WTC11 (cell line): ENCODE data around the gene GID8. TPM values are rescaled to one million over a fixed set of nuclear protein-coding genes. Genes with fewer than 3 reads are reported as not detected.

Experiments used
- ATAC-seq: fragments of 200-7000 bp; cut with Tn5 transposase; 2 replicates; pipeline ENCODE4 v1.10.0; 2021; ENCODE audit warnings: mild to moderate bottlenecking, moderate library complexity
- CTCF ChIA-PET: fragments of 300-600 bp; sonication (Branson Sonifier 250); formaldehyde crosslinking; loops from one replicate; lab custom pipeline; 2021; ENCODE audit warnings: antibody characterized with exemption; lab: Charles Lee
- POLR2A ChIA-PET: fragments of 350-600 bp; sonication (Branson Sonifier 250); formaldehyde crosslinking; loops from one replicate; lab custom pipeline; 2021; ENCODE audit warnings: antibody characterized with exemption; lab: Charles Lee
- DNase-seq: peaks from one replicate; pipeline ENCODE4 v3.0.0; 2021; ENCODE audit warnings: low spot score
- H3K27ac Mint-ChIP-seq: 2 replicates; pipeline ENCODE4 v1.8.0; 2021; ENCODE audit warnings: mixed read lengths
- H3K27me3 Mint-ChIP-seq: 2 replicates; pipeline ENCODE4 v1.8.0; 2021; ENCODE audit warnings: low read depth, mild to moderate bottlenecking, moderate library complexity, mixed read lengths
- H3K36me3 Mint-ChIP-seq: 2 replicates; pipeline ENCODE4 v1.8.0; 2021; ENCODE audit warnings: mixed read lengths
- H3K4me1 Mint-ChIP-seq: 2 replicates; pipeline ENCODE4 v1.8.0; 2022; ENCODE audit warnings: mixed read lengths
- H3K4me3 Mint-ChIP-seq: 2 replicates; pipeline ENCODE4 v1.8.0; 2021; ENCODE audit warnings: mild to moderate bottlenecking, moderate library complexity, mixed read lengths
- H3K9me3 Mint-ChIP-seq: 2 replicates; pipeline ENCODE4 v1.8.0; 2021; ENCODE audit warnings: mixed read lengths
- ATF1 ChIP-seq: sonication (generic); formaldehyde crosslinking; IDR thresholded peaks from 2 replicates; pipeline ENCODE4 v1.8.1; 2023; ENCODE audit warnings: mild to moderate bottlenecking, moderate library complexity, missing genetic modification reagents
- CREB1 ChIP-seq: sonication (generic); formaldehyde crosslinking; IDR thresholded peaks from 2 replicates; pipeline ENCODE4 v1.8.0; 2023; ENCODE audit warnings: mild to moderate bottlenecking, missing genetic modification reagents
- CTCF ChIP-seq: fragments of 200-600 bp; IDR thresholded peaks from 2 replicates; pipeline ENCODE4 v1.8.0; 2022; ENCODE audit warnings: antibody characterized with exemption
- E2F5 ChIP-seq: sonication (generic); formaldehyde crosslinking; IDR thresholded peaks from 2 replicates; pipeline ENCODE4 v1.8.1; 2022; ENCODE audit warnings: mild to moderate bottlenecking, moderate library complexity, missing genetic modification reagents
- ERG ChIP-seq: fragments of 250-450 bp; sonication (Bioruptor Pico); IDR thresholded peaks from 2 replicates; pipeline ENCODE4 v1.8.0; 2021; ENCODE audit warnings: mild to moderate bottlenecking
- ESRRA ChIP-seq: sonication (generic); formaldehyde crosslinking; IDR thresholded peaks from 2 replicates; pipeline ENCODE4 v1.8.1; 2022; ENCODE audit warnings: mild to moderate bottlenecking, missing genetic modification reagents, borderline replicate concordance
- GTF2I ChIP-seq: fragments of 250-450 bp; sonication (Bioruptor Pico); conservative IDR thresholded peaks from 2 replicates; pipeline ENCODE4 v1.4.0; 2021; ENCODE audit warnings: mild to moderate bottlenecking
- HMGA2 ChIP-seq: fragments of 250-450 bp; sonication (Bioruptor Pico); IDR thresholded peaks from 2 replicates; pipeline ENCODE4 v1.4.0; 2021; ENCODE audit warnings: mild to moderate bottlenecking, moderate library complexity
- HMGXB4 ChIP-seq: sonication (generic); formaldehyde crosslinking; IDR thresholded peaks from 2 replicates; pipeline ENCODE4 v1.8.1; 2023; ENCODE audit warnings: mild to moderate bottlenecking, moderate library complexity, missing genetic modification reagents
- JAZF1 ChIP-seq: fragments of 250-450 bp; sonication (Bioruptor Pico); IDR thresholded peaks from 2 replicates; pipeline ENCODE4 v1.9.0; 2021; ENCODE audit warnings: moderate library complexity, mild to moderate bottlenecking, inconsistent platforms
- JUN ChIP-seq: sonication (generic); formaldehyde crosslinking; IDR thresholded peaks from 2 replicates; pipeline ENCODE4 v1.8.0; 2023; ENCODE audit warnings: mild to moderate bottlenecking, missing genetic modification reagents
- MAX ChIP-seq: sonication (generic); formaldehyde crosslinking; IDR thresholded peaks from 2 replicates; pipeline ENCODE4 v1.8.0; 2022; ENCODE audit warnings: mild to moderate bottlenecking, missing genetic modification reagents
- MYBL2 ChIP-seq: sonication (generic); formaldehyde crosslinking; IDR thresholded peaks from 2 replicates; pipeline ENCODE4 v1.8.1; 2023; ENCODE audit warnings: mild to moderate bottlenecking, moderate library complexity, missing genetic modification reagents
- NFE2L1 ChIP-seq: sonication (generic); formaldehyde crosslinking; IDR thresholded peaks from 2 replicates; pipeline ENCODE4 v1.8.1; 2023; ENCODE audit warnings: missing genetic modification reagents
- NR3C1 ChIP-seq: sonication (generic); formaldehyde crosslinking; conservative IDR thresholded peaks from 2 replicates; pipeline ENCODE4 v1.8.1; 2023; ENCODE audit warnings: low read depth, mild to moderate bottlenecking, missing genetic modification reagents
- OVOL2 ChIP-seq: fragments of 250-450 bp; sonication (Bioruptor Pico); IDR thresholded peaks from 2 replicates; pipeline ENCODE4 v1.9.0; 2021; ENCODE audit warnings: mild to moderate bottlenecking, borderline replicate concordance
- SMAD3 ChIP-seq: sonication (generic); formaldehyde crosslinking; IDR thresholded peaks from 2 replicates; pipeline ENCODE4 v1.8.0; 2022; ENCODE audit warnings: missing genetic modification reagents, mild to moderate bottlenecking, borderline replicate concordance
- SMAD4 ChIP-seq: sonication (generic); formaldehyde crosslinking; IDR thresholded peaks from 2 replicates; pipeline ENCODE4 v1.8.0; 2022; ENCODE audit warnings: mild to moderate bottlenecking, missing genetic modification reagents
- USF2 ChIP-seq: sonication (generic); formaldehyde crosslinking; IDR thresholded peaks from 2 replicates; pipeline ENCODE4 v1.8.1; 2023; ENCODE audit warnings: mild to moderate bottlenecking, missing genetic modification reagents, moderate library complexity
- ZBTB21 ChIP-seq: sonication (generic); formaldehyde crosslinking; IDR thresholded peaks from 2 replicates; pipeline ENCODE4 v1.8.1; 2023; ENCODE audit warnings: mild to moderate bottlenecking, missing genetic modification reagents, borderline replicate concordance
- ZNF219 ChIP-seq: sonication (generic); formaldehyde crosslinking; IDR thresholded peaks from 2 replicates; pipeline ENCODE4 v1.8.0; 2023; ENCODE audit warnings: missing genetic modification reagents, mild to moderate bottlenecking, borderline replicate concordance
- ZNF317 ChIP-seq: sonication (generic); formaldehyde crosslinking; IDR thresholded peaks from 2 replicates; pipeline ENCODE4 v1.8.1; 2023; ENCODE audit warnings: low read depth, mild to moderate bottlenecking, moderate library complexity, missing genetic modification reagents, borderline replicate concordance
- total RNA-seq: library from RNA; stranded (reverse); gene quantifications from 3 replicates; pipeline ENCODE4 v1.2.3, GENCODE V29; 2021

Gene GID8
- total RNA-seq, 1 experiment from 2014 or later = 70.2 TPM

GRCh38 chr20:62991863-62992262 lies 53.9 kb downstream of the GID8 start:
- no peak for DNase-seq
- ATAC-seq = no peak
- TF ChIP-seq ZNF317 (no peak), ATF1 (CRISPR knock-in tag) (no peak), ERG (CRISPR knock-in tag) (no peak)
- peaks cover 4% of the 10 kb centered on the region for H3K4me1 Mint-ChIP-seq
- no peaks in the 10 kb centered on the region for H3K9me3 Mint-ChIP-seq
- no peak overlapping the region for H3K27ac Mint-ChIP-seq
- no peak overlapping the region for H3K4me3 Mint-ChIP-seq
- ChIA-PET CTCF (interaction anchor here (1.3 to 1.9 kb wide), 2 partner anchors 10 to 12 kb away, joined by 3 to 7 read pairs; no protein-coding TSS in a partner anchor), POLR2A (no interaction called here)
- no peaks in the 10 kb centered on the region; the same call in 1 of the 2 replicates for H3K27me3 Mint-ChIP-seq
- H3K36me3 Mint-ChIP-seq = no peaks in the 10 kb centered on the region

GRCh38 chr20:62993856-62994494 lies 56.0 kb downstream of the GID8 start:
- POLR2A ChIA-PET = no interaction called here
- CTCF ChIA-PET = interaction anchor here (0.9 to 2.8 kb wide), 4 partner anchors 8 to 93 kb away, joined by 3 to 19 read pairs (median 4); no protein-coding TSS in a partner anchor
- Mint-ChIP-seq H3K27ac (no peak overlapping the region), H3K27me3 (peaks cover 8% of the 10 kb centered on the region), H3K4me3 (no peak overlapping the region), H3K4me1 (peaks cover 5% of the 10 kb centered on the region; the same call in 1 of the 2 replicates), H3K36me3 (no peaks in the 10 kb centered on the region), H3K9me3 (no peaks in the 10 kb centered on the region)
- DNase-seq (no peak), ATAC-seq (no peak)
- TF ChIP-seq ESRRA (CRISPR knock-in tag) (no peak), SMAD4 (CRISPR knock-in tag) (no peak), NFE2L1 (no peak), GTF2I (CRISPR knock-in tag) (no peak), JUN (no peak), HMGXB4 (CRISPR knock-in tag) (no peak), OVOL2 (CRISPR knock-in tag) (no peak), MYBL2 (CRISPR knock-in tag) (no peak), NR3C1 (CRISPR knock-in tag) (no peak), E2F5 (CRISPR knock-in tag) (no peak), CREB1 (CRISPR knock-in tag) (no peak), USF2 (CRISPR knock-in tag) (no peak), MAX (no peak), JAZF1 (CRISPR knock-in tag) (no peak), ZNF219 (CRISPR knock-in tag) (no peak)

- ChIA-PET CTCF (interaction anchor here (0.6 to 2.8 kb wide), 7 partner anchors 9 to 245 kb away, joined by 3 to 19 read pairs (median 4); no protein-coding TSS in a partner anchor), POLR2A (no interaction called here)
- Mint-ChIP-seq H3K27me3 (peaks cover 16% of the 10 kb centered on the region), H3K36me3 (no peaks in the 10 kb centered on the region), H3K4me3 (no peak overlapping the region), H3K4me1 (peaks cover 5% of the 10 kb centered on the region; the same call in 1 of the 2 replicates), H3K27ac (peak overlapping the region; percentile 33; the same call in 1 of the 2 replicates), H3K9me3 (no peaks in the 10 kb centered on the region)
- TF ChIP-seq CTCF (no peak), SMAD3 (CRISPR knock-in tag) (no peak), ZBTB21 (no peak), ZNF317 (no peak), HMGA2 (CRISPR knock-in tag) (no peak)
- ATAC-seq (no peak; the same call in 1 of the 2 replicates), DNase-seq (no peak)
Measured at GRCh38 chr20:62994869-62995281, 56.9 kb downstream of the GID8 start.
